ENCODE measurements around the gene LMX1A.

Gene LMX1A

GRCh38 chr1:165185161-165185889 lies 171.2 kb downstream of the LMX1A start:
- H3K4me3 ChIP-seq (ENCODE audit: low read depth, low read length): no peak overlapping the region
- DNase-seq (ENCODE audit: low read depth): no peak
- no peak for TF ChIP-seq POLR2A (IDR thresholded peaks at IDR 0.05; ENCODE audit: extremely low read depth, insufficient read length)
- no peak for TF ChIP-seq MYC (IDR thresholded peaks at IDR 0.05; ENCODE audit: low read depth, low read length)
- no peak for TF ChIP-seq CTCF (IDR thresholded peaks at IDR 0.05; ENCODE audit: low read depth, low read length)
- TF ChIP-seq MAX (IDR thresholded peaks at IDR 0.05; ENCODE audit: low read depth, low read length): no peak

GRCh38 chr1:165182975-165183374 lies 173.5 kb downstream of the LMX1A start:
- H3K4me3 ChIP-seq (ENCODE audit: low read depth, low read length): no peak overlapping the region
- no peak for TF ChIP-seq MAX (IDR thresholded peaks at IDR 0.05; ENCODE audit: low read depth, low read length)
- no peak for TF ChIP-seq CTCF (IDR thresholded peaks at IDR 0.05; ENCODE audit: low read depth, low read length)
- no peak for TF ChIP-seq MYC (IDR thresholded peaks at IDR 0.05; ENCODE audit: low read depth, low read length)
- TF ChIP-seq POLR2A (IDR thresholded peaks at IDR 0.05; ENCODE audit: extremely low read depth, insufficient read length): no peak
- DNase-seq (ENCODE audit: low read depth): no peak

GRCh38 chr1:165179306-165179705 lies 177.2 kb downstream of the LMX1A start:
- no peak for TF ChIP-seq POLR2A (IDR thresholded peaks at IDR 0.05; ENCODE audit: extremely low read depth, insufficient read length)
- no peak for TF ChIP-seq CTCF (IDR thresholded peaks at IDR 0.05; ENCODE audit: low read depth, low read length)
- TF ChIP-seq MYC (IDR thresholded peaks at IDR 0.05; ENCODE audit: low read depth, low read length): no peak
- TF ChIP-seq MAX (IDR thresholded peaks at IDR 0.05; ENCODE audit: low read depth, low read length): no peak
- no peak overlapping the region for H3K4me3 ChIP-seq (ENCODE audit: low read depth, low read length)
- DNase-seq (ENCODE audit: low read depth): no peak

- no peak overlapping the region for H3K4me3 ChIP-seq (ENCODE audit: low read depth, low read length)
- no peak for DNase-seq (ENCODE audit: low read depth)
- no peak for TF ChIP-seq MAX (IDR thresholded peaks at IDR 0.05; ENCODE audit: low read depth, low read length)
- no peak for TF ChIP-seq POLR2A (IDR thresholded peaks at IDR 0.05; ENCODE audit: extremely low read depth, insufficient read length)
- no peak for TF ChIP-seq CTCF (IDR thresholded peaks at IDR 0.05; ENCODE audit: low read depth, low read length)
- TF ChIP-seq MYC (IDR thresholded peaks at IDR 0.05; ENCODE audit: low read depth, low read length): no peak
Observed at GRCh38 chr1:165174491-165174890, 182.0 kb downstream of the LMX1A start.

- TF ChIP-seq CTCF (IDR thresholded peaks at IDR 0.05; ENCODE audit: low read depth, low read length) (no peak), MAX (IDR thresholded peaks at IDR 0.05; ENCODE audit: low read depth, low read length) (no peak), POLR2A (IDR thresholded peaks at IDR 0.05; ENCODE audit: extremely low read depth, insufficient read length) (no peak), MYC (IDR thresholded peaks at IDR 0.05; ENCODE audit: low read depth, low read length) (no peak)
- H3K4me3 ChIP-seq (ENCODE audit: low read depth, low read length): no peak overlapping the region
- DNase-seq (ENCODE audit: low read depth): no peak
Observed at GRCh38 chr1:165173818-165174217, 182.7 kb downstream of the LMX1A start.

All from NB4 (cell line).